GM23338 (cell line): Measurements from ENCODE around the gene ZHX3. TPM values are rescaled to one million over a fixed set of nuclear protein-coding genes. Genes with fewer than 3 reads are reported as not detected.
A peak's percentile ranks its signal among the peaks of the same experiment; 100 is the strongest.

Experiments used
- ATAC-seq: fragments of 200-7000 bp; cut with Tn5 transposase; 3 replicates; pipeline ENCODE4 v1.9.1; 2020
- DNase-seq: peaks from one replicate; pipeline ENCODE4 v3.0.0-alpha.2; 2015; ENCODE audit warnings: low spot score
- H2AFZ ChIP-seq: fragments of 200-600 bp; sonication (generic); 2 replicates; pipeline ENCODE4 v1.8.0; 2016; ENCODE audit warnings: antibody characterized with exemption, mild to moderate bottlenecking, moderate library complexity
- H3F3A ChIP-seq: fragments of 200-600 bp; sonication (generic); replicated peaks from 2 replicates; pipeline ENCODE4 v1.8.0; 2017; ENCODE audit warnings: antibody characterized with exemption, mixed run types, low read depth
- H3K27ac ChIP-seq: fragments of 200-600 bp; sonication (generic); 2 replicates; pipeline ENCODE4 v1.6.1; 2016; ENCODE audit warnings: low read depth
- H3K27me3 ChIP-seq: fragments of 200-600 bp; sonication (generic); 2 replicates; pipeline ENCODE4 v1.8.0; 2016; ENCODE audit warnings: mild to moderate bottlenecking, mixed run types, moderate library complexity; ENCODE audit not compliant: insufficient read depth
- H3K36me3 ChIP-seq: fragments of 200-600 bp; sonication (generic); 2 replicates; pipeline ENCODE4 v1.8.0; 2016; ENCODE audit warnings: mild to moderate bottlenecking; ENCODE audit not compliant: insufficient read depth
- H3K4me1 ChIP-seq: fragments of 200-600 bp; sonication (generic); 2 replicates; pipeline ENCODE4 v1.8.0; 2016; ENCODE audit warnings: mild to moderate bottlenecking, moderate library complexity; ENCODE audit not compliant: insufficient read depth
- H3K4me2 ChIP-seq: fragments of 200-600 bp; sonication (generic); 2 replicates; pipeline ENCODE4 v1.7.1; 2017; ENCODE audit warnings: mixed run types
- H3K4me3 ChIP-seq: fragments of 200-600 bp; sonication (generic); 2 replicates; pipeline ENCODE4 v1.6.1; 2016; ENCODE audit warnings: mixed run types
- H3K79me2 ChIP-seq: fragments of 200-600 bp; sonication (generic); replicated peaks from 2 replicates; pipeline ENCODE4 v1.8.0; 2017; ENCODE audit warnings: mild to moderate bottlenecking; ENCODE audit not compliant: insufficient read depth
- H3K9me2 ChIP-seq: fragments of 200-600 bp; sonication (generic); 2 replicates; pipeline ENCODE4 v1.8.0; 2017; ENCODE audit not compliant: insufficient read depth
- H4K20me1 ChIP-seq: fragments of 200-600 bp; sonication (generic); replicated peaks from 2 replicates; pipeline ENCODE4 v1.8.0; 2017; ENCODE audit warnings: mild to moderate bottlenecking; ENCODE audit not compliant: insufficient read depth
- H3K27ac Mint-ChIP-seq: 2 replicates; pipeline ENCODE4 v1.8.0; 2020; ENCODE audit warnings: inconsistent platforms, mild to moderate bottlenecking, moderate library complexity, mixed read lengths
- H3K27me3 Mint-ChIP-seq: 3 replicates; pipeline ENCODE4 v1.8.0; 2022; ENCODE audit warnings: low read depth, mild to moderate bottlenecking, moderate library complexity, mixed read lengths, inconsistent platforms; ENCODE audit not compliant: insufficient read depth, poor library complexity
- H3K36me3 Mint-ChIP-seq: 3 replicates; pipeline ENCODE4 v1.8.0; 2021; ENCODE audit warnings: low read depth, mild to moderate bottlenecking, inconsistent platforms, moderate library complexity, mixed read lengths
- H3K4me1 Mint-ChIP-seq: 3 replicates; pipeline ENCODE4 v1.8.0; 2020; ENCODE audit warnings: mild to moderate bottlenecking, inconsistent platforms, mixed read lengths
- H3K4me3 Mint-ChIP-seq: 3 replicates; pipeline ENCODE4 v1.8.0; 2021; ENCODE audit warnings: moderate library complexity, mild to moderate bottlenecking, inconsistent platforms, mixed read lengths
- H3K9me3 Mint-ChIP-seq: 3 replicates; pipeline ENCODE4 v1.8.0; 2020; ENCODE audit warnings: moderate library complexity, mild to moderate bottlenecking, inconsistent platforms, mixed read lengths
- CREB1 ChIP-seq: fragments of 250-450 bp; sonication (Bioruptor Pico); IDR thresholded peaks from 2 replicates; pipeline ENCODE4 v1.5.0; 2020; ENCODE audit warnings: low read depth, mild to moderate bottlenecking, moderate library complexity
- EZH2 ChIP-seq: fragments of 200-600 bp; sonication (generic); IDR thresholded peaks from one replicate; pipeline ENCODE4 v1.8.0; 2017; ENCODE audit warnings: antibody characterized with exemption, mild to moderate bottlenecking, low read depth; ENCODE audit not compliant: unreplicated experiment
- EZH2phosphoT487 ChIP-seq: fragments of 200-600 bp; sonication (generic); IDR thresholded peaks from one replicate; pipeline ENCODE4 v1.8.1; 2018; ENCODE audit warnings: antibody characterized with exemption; ENCODE audit not compliant: unreplicated experiment
- NANOG ChIP-seq: IDR thresholded peaks from 2 replicates; pipeline ENCODE4 v1.6.1; 2016; ENCODE audit warnings: antibody characterized with exemption, borderline replicate concordance
- STAT1 ChIP-seq: IDR thresholded peaks from one replicate; pipeline ENCODE4 v1.6.1; 2016; ENCODE audit warnings: antibody characterized with exemption; ENCODE audit not compliant: unreplicated experiment
- ZNF331 ChIP-seq: fragments of 250-450 bp; sonication (Bioruptor Pico); IDR thresholded peaks from 2 replicates; pipeline ENCODE4 v1.5.0; 2020; ENCODE audit warnings: low read depth, mild to moderate bottlenecking, moderate library complexity
- polyA plus RNA-seq: library from polyadenylated mRNA; unstranded; fragments of >200 nt; fragmentation: Nextera tagmentation; extraction: Ambion mirVana; gene quantifications from 2 replicates; pipeline ENCODE4 v1.2.1, GENCODE V29; 2016
- total RNA-seq: library from RNA; depleted of rRNA; stranded (reverse); fragments of >200 nt; shearing (Covaris generic); gene quantifications from 2 replicates; pipeline ENCODE4 v1.2.3, GENCODE V29; 2014
- TF ChIP-seq, protein P1 (sequence below): IDR thresholded peaks from 2 replicates; pipeline ENCODE4 v1.6.1; 2016; ENCODE audit warnings: antibody characterized with exemption
- TF ChIP-seq, protein P2 (sequence below), 2 experiments: fragments of 200-600 bp in 1 of 2; sonication (generic) in 1 of 2; conservative IDR thresholded peaks; 2 replicates each; pipeline versions ENCODE4 v1.5.1 to v1.6.1; 2016 to 2017; ENCODE audit warnings: antibody characterized with exemption in 2 of 2, low read depth in 2 of 2, mild to moderate bottlenecking in 2 of 2, moderate library complexity in 1 of 2
- TF ChIP-seq, protein P3 (sequence below): IDR thresholded peaks from one replicate; pipeline ENCODE4 v1.6.1; 2018; ENCODE audit warnings: antibody characterized with exemption; ENCODE audit not compliant: unreplicated experiment

Gene ZHX3
- total and polyA plus RNA-seq, 2 experiments from 2014 or later: 1.7 to 2.8 TPM

DNA sequence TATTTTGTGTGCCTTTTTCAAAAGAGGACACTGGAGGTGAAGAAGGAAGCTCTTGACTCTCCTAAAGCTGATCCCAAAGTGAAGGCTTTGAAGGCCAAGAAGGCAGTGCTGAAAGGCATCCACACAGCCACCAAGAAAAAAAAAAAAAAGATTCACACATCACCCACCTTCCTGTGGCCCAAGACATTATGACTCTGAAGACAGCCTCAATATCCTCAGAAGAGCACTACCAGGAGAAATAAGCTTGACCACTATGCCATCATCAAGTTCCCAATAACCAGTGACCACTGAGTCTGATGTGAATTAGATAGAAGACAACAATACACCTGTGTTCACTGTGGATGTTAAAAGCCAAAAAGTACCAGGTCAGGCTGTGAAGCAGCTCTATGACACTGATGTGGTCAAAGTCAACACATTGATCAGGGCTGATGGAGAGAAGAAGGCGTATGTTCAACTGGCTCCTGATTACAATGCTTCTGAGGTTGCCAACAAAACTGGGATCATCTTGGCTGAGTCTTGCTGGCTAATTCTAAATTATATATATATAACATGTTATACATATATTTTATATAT lies 120.8 kb downstream of the ZHX3 start (continued):
- TF ChIP-seq EZH2: no peak
- TF ChIP-seq EZH2phosphoT487: no peak
- TF ChIP-seq CREB1: no peak
- TF ChIP-seq, protein P1, sequence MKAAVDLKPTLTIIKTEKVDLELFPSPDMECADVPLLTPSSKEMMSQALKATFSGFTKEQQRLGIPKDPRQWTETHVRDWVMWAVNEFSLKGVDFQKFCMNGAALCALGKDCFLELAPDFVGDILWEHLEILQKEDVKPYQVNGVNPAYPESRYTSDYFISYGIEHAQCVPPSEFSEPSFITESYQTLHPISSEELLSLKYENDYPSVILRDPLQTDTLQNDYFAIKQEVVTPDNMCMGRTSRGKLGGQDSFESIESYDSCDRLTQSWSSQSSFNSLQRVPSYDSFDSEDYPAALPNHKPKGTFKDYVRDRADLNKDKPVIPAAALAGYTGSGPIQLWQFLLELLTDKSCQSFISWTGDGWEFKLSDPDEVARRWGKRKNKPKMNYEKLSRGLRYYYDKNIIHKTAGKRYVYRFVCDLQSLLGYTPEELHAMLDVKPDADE: no peak
- no peak for TF ChIP-seq NANOG
- TF ChIP-seq STAT1: no peak

DNA sequence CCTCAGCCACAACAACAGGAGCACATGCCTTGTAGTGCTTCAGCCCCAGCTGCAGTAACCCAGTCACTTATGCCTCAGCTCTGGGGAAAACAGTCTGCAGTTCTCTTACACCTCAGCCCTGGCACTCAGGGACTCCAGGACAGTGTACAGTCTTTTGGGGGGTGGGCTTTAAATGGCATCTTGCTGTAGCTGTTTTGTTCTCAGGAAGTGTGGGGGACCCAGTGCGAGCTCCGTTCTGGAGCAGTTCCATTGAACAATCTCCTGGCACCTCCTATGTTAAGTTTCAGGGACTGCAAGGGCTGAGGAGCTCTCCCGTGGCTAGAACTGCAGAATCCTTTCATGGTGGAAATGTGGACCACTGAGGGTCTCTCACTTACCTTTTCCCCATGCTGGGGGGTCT lies 125.0 kb downstream of the ZHX3 start:
- Mint-ChIP-seq H3K9me3 (no peaks in the 10 kb centered on the region), H3K4me3 (no peak overlapping the region), H3K4me1 (no peaks in the 10 kb centered on the region), H3K27ac (no peak overlapping the region), H3K36me3 (no peaks in the 10 kb centered on the region), H3K27me3 (peaks cover 2% of the 10 kb centered on the region)
- DNase-seq (no peak), ATAC-seq (peak; percentile 28; the same call in 1 of the 3 replicates)
- Histone ChIP-seq H3K27ac (no peak overlapping the region), H4K20me1 (no peaks in the 10 kb centered on the region), H3K4me3 (no peak overlapping the region), H3F3A (no peaks in the 10 kb centered on the region), H2AFZ (no peak overlapping the region), H3K4me1 (no peaks in the 10 kb centered on the region), H3K79me2 (no peaks in the 10 kb centered on the region), H3K9me2 (no peaks in the 10 kb centered on the region), H3K4me2 (no peak overlapping the region), H3K27me3 (no peaks in the 10 kb centered on the region), H3K36me3 (no peaks in the 10 kb centered on the region)
- TF ChIP-seq, protein P2, sequence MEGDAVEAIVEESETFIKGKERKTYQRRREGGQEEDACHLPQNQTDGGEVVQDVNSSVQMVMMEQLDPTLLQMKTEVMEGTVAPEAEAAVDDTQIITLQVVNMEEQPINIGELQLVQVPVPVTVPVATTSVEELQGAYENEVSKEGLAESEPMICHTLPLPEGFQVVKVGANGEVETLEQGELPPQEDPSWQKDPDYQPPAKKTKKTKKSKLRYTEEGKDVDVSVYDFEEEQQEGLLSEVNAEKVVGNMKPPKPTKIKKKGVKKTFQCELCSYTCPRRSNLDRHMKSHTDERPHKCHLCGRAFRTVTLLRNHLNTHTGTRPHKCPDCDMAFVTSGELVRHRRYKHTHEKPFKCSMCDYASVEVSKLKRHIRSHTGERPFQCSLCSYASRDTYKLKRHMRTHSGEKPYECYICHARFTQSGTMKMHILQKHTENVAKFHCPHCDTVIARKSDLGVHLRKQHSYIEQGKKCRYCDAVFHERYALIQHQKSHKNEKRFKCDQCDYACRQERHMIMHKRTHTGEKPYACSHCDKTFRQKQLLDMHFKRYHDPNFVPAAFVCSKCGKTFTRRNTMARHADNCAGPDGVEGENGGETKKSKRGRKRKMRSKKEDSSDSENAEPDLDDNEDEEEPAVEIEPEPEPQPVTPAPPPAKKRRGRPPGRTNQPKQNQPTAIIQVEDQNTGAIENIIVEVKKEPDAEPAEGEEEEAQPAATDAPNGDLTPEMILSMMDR (conservative IDR thresholded peaks at IDR 0.05; ENCODE audit: low read depth in 2 of 2): 0 out of 4 replicates have a peak, but pooled peaks of 1 of the 2 experiments have one; percentile 26
- TF ChIP-seq ZNF331 (CRISPR knock-in tag) (no peak), CREB1 (no peak), STAT1 (no peak)

DNA sequence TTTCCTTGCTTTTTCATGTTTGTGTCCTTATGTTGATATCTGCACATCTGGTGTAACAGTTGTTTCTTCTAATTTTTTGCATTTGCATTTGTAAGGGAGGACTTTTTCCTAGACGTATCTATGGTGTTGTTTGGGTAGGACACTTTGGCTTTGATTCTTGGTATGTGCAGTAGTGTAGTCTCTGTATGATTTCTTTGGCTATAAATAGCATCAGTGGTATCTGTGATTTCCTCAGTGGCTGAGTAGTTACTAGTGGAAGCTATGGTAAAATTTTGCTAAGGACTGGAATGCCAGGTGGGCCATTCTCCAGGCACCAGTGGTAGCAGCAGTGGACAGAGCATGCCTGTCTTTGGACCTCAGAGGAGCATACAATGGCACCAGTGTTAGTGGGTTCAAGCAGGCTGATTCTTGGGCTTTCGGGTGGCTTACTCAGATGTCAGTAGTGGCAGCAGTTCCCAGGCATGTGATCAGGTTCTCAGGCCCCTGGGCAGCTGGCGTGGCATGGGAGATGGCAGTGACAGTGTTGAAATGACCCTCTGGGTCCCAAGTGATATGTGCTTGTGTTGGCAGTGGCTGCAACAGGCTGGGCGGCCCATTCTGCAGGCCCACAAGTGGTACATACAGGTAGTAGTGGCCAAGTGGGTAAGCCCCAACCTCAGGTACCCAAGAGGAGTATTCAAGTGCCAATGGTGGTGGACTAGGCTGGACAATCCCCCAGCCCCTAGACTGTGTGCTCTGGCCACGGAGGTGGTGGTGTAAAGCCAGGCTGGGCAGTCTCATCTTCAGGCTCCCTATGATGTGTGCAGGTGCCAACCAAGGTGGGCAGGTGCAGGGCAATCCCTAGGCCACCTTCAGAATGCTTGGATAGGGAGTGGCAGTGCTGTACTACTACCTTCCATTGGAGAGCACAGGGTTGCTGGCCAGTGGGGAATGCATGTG lies 125.7 kb downstream of the ZHX3 start:
- Histone ChIP-seq H3K4me2 (no peak overlapping the region), H3K27me3 (no peaks in the 10 kb centered on the region), H3F3A (no peaks in the 10 kb centered on the region), H3K27ac (no peak overlapping the region), H3K36me3 (no peaks in the 10 kb centered on the region), H4K20me1 (no peaks in the 10 kb centered on the region), H3K79me2 (no peaks in the 10 kb centered on the region), H3K9me2 (no peaks in the 10 kb centered on the region), H3K4me1 (no peaks in the 10 kb centered on the region), H2AFZ (no peak overlapping the region), H3K4me3 (no peak overlapping the region)
- Mint-ChIP-seq H3K36me3 (no peaks in the 10 kb centered on the region), H3K4me1 (no peaks in the 10 kb centered on the region), H3K9me3 (no peaks in the 10 kb centered on the region), H3K27me3 (peaks cover 2% of the 10 kb centered on the region), H3K27ac (no peak overlapping the region), H3K4me3 (no peak overlapping the region)
- DNase-seq (no peak), ATAC-seq (no peak)
- no peak for TF ChIP-seq NANOG
- TF ChIP-seq CREB1: no peak
- TF ChIP-seq EZH2phosphoT487: no peak
- TF ChIP-seq, protein P1: no peak
- TF ChIP-seq, protein P3, sequence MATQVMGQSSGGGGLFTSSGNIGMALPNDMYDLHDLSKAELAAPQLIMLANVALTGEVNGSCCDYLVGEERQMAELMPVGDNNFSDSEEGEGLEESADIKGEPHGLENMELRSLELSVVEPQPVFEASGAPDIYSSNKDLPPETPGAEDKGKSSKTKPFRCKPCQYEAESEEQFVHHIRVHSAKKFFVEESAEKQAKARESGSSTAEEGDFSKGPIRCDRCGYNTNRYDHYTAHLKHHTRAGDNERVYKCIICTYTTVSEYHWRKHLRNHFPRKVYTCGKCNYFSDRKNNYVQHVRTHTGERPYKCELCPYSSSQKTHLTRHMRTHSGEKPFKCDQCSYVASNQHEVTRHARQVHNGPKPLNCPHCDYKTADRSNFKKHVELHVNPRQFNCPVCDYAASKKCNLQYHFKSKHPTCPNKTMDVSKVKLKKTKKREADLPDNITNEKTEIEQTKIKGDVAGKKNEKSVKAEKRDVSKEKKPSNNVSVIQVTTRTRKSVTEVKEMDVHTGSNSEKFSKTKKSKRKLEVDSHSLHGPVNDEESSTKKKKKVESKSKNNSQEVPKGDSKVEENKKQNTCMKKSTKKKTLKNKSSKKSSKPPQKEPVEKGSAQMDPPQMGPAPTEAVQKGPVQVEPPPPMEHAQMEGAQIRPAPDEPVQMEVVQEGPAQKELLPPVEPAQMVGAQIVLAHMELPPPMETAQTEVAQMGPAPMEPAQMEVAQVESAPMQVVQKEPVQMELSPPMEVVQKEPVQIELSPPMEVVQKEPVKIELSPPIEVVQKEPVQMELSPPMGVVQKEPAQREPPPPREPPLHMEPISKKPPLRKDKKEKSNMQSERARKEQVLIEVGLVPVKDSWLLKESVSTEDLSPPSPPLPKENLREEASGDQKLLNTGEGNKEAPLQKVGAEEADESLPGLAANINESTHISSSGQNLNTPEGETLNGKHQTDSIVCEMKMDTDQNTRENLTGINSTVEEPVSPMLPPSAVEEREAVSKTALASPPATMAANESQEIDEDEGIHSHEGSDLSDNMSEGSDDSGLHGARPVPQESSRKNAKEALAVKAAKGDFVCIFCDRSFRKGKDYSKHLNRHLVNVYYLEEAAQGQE: no peak
- TF ChIP-seq STAT1: no peak
- TF ChIP-seq, protein P2 (conservative IDR thresholded peaks at IDR 0.05; ENCODE audit: low read depth in 2 of 2): no peak
